ENCODE data around the gene ZDHHC4. TPM values are rescaled to one million over a fixed set of nuclear protein-coding genes. Genes with fewer than 3 reads are reported as not detected.
A peak's percentile ranks its signal among the peaks of the same experiment; 100 is the strongest.

Gene ZDHHC4
- total and polyA plus RNA-seq, 9 of the 15 experiments (the other 6 are each of a cell fraction or from before 2014, with no cell fraction given), result 33.4 to 106 (median 58.3) TPM

DNA sequence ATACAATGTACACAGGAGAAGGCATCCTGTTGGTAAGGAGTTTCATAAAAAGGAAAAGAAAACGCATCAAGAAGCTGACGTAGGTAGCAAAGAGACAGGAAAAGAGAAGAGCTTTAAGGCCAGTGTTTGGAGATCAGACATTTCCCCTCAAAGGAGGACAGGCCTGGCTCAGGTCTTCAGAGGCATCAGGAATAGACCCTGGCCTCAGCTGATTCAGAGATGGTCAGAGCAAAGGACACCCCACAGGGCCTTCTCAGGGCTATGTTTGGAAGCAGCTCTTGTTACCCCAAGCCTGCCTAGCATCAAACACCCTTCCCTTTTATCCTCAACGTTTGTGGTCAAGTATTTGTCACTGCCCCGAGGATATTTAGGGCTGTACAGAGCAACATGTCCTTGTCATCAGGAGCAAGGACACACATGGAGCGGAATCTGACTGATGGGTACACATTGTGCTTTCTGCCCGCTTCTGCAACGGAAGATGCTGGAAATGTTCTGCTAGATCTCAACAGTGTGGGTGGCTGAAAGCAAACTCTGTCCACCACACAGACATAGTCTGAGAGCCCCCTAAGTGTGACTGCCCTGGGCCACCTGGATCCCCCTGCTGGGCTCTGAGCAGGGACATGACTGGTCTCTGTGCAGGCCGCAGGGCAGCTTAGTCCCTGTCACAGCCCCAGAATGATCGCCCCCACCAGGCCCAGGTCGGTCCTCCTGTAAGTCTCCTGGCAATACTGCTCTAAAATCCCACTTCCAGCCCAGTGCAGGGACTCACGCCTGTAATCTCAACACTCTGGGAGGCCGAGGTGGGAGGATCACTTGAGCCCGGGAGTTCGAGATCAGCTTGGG lies 1.0 kb upstream of the ZDHHC4 start:
- DNase-seq (ENCODE audit: extremely low read depth in 1 of 4, low spot score in 3 of 4) (peak; percentile 38 to 54 (median 45)), FAIRE-seq (peak; percentile 71), ATAC-seq (peak; percentile 69)
- Histone ChIP-seq H3K4me1 (replicated peaks in 1 of 2; ENCODE audit: control insufficient read depth in 2 of 2, insufficient read depth in 2 of 2, low read length in 2 of 2) (peaks cover 13 to 20% of the 10 kb centered on the region in 2 experiments), H3K79me2 (ENCODE audit: control insufficient read depth, insufficient read depth, low read length) (peaks cover 20% of the 10 kb centered on the region), H4K20me1 (replicated peaks; ENCODE audit: control insufficient read depth, insufficient read depth, low read length) (no peaks in the 10 kb centered on the region), H3K9ac (ENCODE audit: insufficient read depth in 1 of 2, low read depth in 2 of 2, low read length in 2 of 2) (peak overlapping the region; percentile 59 to 94), H3K4me2 (ENCODE audit: insufficient read depth, low read length) (peak overlapping the region; percentile 89), H2AFZ (ENCODE audit: low read depth, low read length) (peak overlapping the region; percentile 62), H3K9me3 (replicated peaks; ENCODE audit: control insufficient read depth, insufficient read depth, low read depth, low read length) (no peaks in the 10 kb centered on the region), H3K9me1 (ENCODE audit: control insufficient read depth, insufficient read depth, low read length) (no peaks in the 10 kb centered on the region), H3K27ac (ENCODE audit: extremely low read depth, low read depth, low read length) (peak overlapping the region; percentile 96), H3K27me3 (ENCODE audit: control insufficient read depth in 2 of 2, insufficient read depth in 2 of 2, low read length in 2 of 2) (peaks cover 4 to 6% of the 10 kb centered on the region in 2 experiments; a peak in 2 of 5 replicates), H3K36me3 (ENCODE audit: control insufficient read depth, insufficient read depth, low read length) (peaks cover 20% of the 10 kb centered on the region; the same call in 2 of the 3 replicates), H3K4me3 (peak overlapping the region; percentile 44)
- intact Hi-C loops (cut with micrococcal nuclease), result no loop called here
- BruUV-seq (replicated peaks), result TSS peak; percentile 87
- ChIA-PET CTCF (ENCODE audit: low intra/inter-chr PET ratio) (no interaction called here), POLR2A (interaction anchor here (0.5 to 1.7 kb wide), 5 partner anchors 9 to 375 kb away, joined by 3 to 5 read pairs (median 4); partner anchors contain the start of gene INTS15)
- WGBS (ENCODE audit: insufficient coverage, low coverage, missing lambda C conversion rate), result 43% methylated on average over 14 of the region's 14 CpGs
- in situ Hi-C loops (cut with MboI), result no loop called here
- TF ChIP-seq ZNF384 (IDR thresholded peaks at IDR 0.05; ENCODE audit: low read depth, low read length) (0 out of 2 replicates have a peak, but pooled peaks have one; percentile 69), BRF1 (IDR thresholded peaks at IDR 0.05; ENCODE audit: borderline replicate concordance, extremely low read depth, insufficient read length) (no peak), ZBTB7A (IDR thresholded peaks at IDR 0.05; ENCODE audit: borderline replicate concordance, control insufficient read depth, low read depth, low read length) (peak; percentile 31; the same call in 1 of the 2 replicates), ESRRA (IDR thresholded peaks at IDR 0.05; ENCODE audit: borderline replicate concordance, low read depth) (peak; percentile 42; the same call in 1 of the 2 replicates), TFAM (CRISPR knock-in tag; conservative IDR thresholded peaks at IDR 0.05) (no peak), ZNF764 (CRISPR knock-in tag; IDR thresholded peaks at IDR 0.05; ENCODE audit: low read depth) (peak; percentile 53; the same call in 1 of the 2 replicates), ZNF3 (CRISPR knock-in tag; IDR thresholded peaks at IDR 0.05) (no peak), CHD1 (IDR thresholded peaks at IDR 0.05; ENCODE audit: low read length) (peak; percentile 54), KDM4B (IDR thresholded peaks at IDR 0.05; ENCODE audit: borderline replicate concordance in 2 of 2, low read depth in 1 of 2) (no peak), CBFA2T3 (IDR thresholded peaks at IDR 0.05) (no peak), ZNF12 (CRISPR knock-in tag; IDR thresholded peaks at IDR 0.05) (no peak), SAFB (IDR thresholded peaks at IDR 0.05; ENCODE audit: borderline replicate concordance, low read depth, low read length) (no peak), KLF1 (tag; IDR thresholded peaks at IDR 0.05) (peak; percentile 18; the same call in 1 of the 2 replicates), ZSCAN32 (CRISPR knock-in tag; IDR thresholded peaks at IDR 0.05) (no peak)
- TF ChIP-seq, protein P1, sequence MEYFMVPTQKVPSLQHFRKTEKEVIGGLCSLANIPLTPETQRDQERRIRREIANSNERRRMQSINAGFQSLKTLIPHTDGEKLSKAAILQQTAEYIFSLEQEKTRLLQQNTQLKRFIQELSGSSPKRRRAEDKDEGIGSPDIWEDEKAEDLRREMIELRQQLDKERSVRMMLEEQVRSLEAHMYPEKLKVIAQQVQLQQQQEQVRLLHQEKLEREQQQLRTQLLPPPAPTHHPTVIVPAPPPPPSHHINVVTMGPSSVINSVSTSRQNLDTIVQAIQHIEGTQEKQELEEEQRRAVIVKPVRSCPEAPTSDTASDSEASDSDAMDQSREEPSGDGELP (CRISPR knock-in tag; IDR thresholded peaks at IDR 0.05; ENCODE audit: borderline replicate concordance), result peak; percentile 32; the same call in 1 of the 2 replicates
- TF ChIP-seq, protein P2, sequence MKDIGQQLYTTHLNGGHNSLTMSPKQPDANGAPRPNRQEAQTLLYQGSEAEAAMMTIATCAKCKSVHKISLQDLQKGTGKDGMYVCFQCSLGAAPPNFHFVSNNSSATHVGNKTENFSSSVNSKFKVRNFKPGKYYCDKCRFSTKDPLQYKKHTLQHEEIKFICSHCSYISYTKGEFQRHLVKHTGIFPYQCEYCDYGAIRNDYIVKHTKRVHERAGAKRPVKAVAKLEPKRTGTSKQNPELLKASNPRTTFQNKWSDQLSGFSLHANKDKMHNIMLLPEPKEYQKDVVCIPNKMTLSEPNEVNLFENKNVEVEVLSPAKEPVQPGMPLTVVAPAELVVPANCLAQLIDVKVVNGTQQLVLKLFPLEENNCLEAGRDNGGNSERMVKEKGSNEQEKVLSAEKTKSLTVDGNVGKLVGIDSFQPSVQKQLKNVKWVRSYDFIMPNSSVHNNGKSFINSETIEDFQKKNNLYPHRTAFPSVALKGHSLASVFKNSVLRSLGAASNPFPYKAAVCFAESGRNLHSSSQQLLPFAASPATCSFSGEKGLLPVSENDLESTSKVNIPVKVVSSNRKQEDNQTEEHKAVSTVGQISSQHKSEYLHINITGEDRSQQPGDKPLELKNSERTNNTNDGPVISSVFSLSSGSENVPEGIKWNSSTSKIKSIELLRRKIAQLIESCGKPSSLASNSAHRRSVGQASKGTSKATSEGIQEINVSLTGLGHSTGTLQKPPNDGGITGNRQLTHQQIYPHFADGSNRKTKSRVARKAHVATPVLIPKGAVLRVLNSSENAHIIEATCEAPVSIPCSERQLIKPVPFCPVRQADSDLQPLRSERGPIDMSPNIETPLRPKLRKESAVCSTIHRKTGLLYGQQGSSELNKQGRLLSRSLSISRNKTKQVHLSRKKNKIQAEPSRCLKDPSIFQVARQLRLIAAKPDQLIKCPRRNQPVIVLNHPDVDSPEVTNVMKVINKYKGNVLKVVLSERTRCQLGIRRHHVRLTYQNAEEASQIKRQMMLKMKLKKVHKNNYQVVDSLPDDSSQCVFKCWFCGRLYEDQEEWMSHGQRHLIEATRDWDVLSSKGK (CRISPR knock-in tag; IDR thresholded peaks at IDR 0.05), result no peak
